Ramos (cell line): Measurements from ENCODE around the gene MAGI2.

Experiments used
- in situ Hi-C: fragments of 300-500 bp; cut with MboI; formaldehyde crosslinking; loops from one replicate; pipeline ENCODE4 v1.14.3; 2022; ENCODE audit warnings: low sequenced_read_pairs; ENCODE audit not compliant: unreplicated experiment

MAGI2 gene

DNA sequence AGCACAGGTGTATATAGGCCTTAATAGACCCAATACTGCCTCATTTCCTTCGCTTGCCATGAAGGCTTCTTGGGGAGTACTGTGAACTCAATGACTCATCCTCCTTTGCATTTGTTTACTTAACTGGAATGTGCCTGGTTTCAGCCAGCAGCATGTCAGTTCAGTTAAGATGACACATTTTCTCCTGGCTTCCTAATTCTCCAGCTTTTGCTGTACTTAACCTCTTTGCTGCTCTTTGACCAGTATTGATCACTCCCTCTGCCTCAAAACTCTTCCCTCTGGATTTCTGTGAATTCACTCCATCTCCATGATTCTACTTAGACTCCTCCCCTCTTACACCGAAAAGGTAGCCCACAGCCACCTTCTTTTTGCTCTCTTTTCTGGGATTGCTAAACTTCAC is 135.7 kb downstream of the MAGI2 start:
- in situ Hi-C loops: no loop called here

DNA sequence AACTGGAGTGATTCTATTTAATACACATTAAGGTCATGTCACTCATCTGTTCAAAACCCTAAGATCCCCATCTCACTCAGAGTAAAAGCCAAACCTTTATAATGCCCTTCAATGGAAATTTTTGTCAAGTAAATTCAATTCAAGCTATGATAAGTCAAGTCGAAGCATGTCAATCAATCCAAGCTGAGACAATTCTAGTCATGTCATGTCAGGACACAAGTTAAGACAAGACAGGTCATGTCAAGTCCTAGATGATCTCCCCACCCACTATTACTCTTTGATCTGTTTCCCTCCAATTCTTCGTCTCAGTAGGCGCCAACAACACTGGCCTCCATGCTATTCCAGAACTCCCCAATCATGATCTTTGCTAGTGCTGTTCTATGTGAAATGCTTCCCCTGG is 141.4 kb downstream of the MAGI2 start:
- in situ Hi-C loops: no loop called here

DNA sequence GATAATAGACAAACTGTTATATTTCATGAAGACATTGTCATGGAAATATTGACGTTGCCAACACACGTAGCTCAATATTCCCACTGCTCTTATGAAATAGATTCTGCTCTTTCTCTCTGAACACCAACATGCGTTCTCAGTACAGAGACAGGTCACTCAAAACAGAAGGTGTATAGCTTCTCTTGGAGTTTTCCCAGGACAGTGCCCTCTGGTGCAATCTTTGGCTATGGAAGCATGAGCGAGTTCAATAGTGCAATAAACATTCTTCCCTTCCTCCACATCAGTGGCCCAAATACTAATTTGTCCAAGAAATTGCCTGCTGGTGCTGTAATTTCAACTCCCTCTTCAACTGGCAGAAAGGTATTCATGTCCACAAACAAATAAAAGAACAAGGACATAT is 145.3 kb downstream of the MAGI2 start:
- in situ Hi-C loops: no loop called here

DNA sequence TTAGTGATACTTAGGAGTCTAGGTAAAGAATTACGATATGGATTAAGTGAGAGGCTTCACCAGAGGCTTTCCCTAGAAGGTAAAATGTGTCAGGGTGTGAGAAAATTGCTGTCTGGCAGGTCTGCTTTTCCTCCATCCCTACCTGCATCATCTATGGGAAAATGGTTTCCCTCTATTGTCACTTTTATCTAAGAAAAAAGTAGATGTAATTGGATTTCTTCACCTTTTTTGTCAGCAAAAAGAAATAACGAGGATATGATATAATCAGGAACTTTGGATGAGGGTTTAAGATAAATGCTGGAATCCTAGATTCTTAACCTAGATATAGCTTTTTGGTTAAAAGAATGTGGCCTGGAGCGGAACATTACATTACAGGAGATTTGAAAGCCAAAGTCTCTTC is 146.1 kb downstream of the MAGI2 start:
- in situ Hi-C loops: no loop called here

DNA sequence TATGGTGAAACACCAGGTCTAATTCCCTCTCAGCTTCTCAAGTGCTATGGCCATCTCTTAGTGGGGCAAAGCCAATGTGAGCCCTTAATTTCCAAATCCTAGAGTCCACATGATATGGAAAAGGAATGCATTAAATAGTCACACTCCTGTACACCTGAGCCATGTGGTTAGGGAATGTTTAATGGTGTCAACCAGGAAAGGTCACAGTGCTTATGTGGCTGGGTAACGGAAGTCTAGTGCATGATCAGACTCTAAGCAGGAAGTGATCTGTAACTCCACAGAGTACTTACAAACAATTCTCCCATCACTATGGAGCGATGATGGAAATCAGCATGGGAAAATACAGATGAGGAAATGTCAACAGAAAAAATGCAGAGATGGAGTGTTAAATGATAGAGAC is 148.8 kb downstream of the MAGI2 start:
- in situ Hi-C loops: no loop called here

DNA sequence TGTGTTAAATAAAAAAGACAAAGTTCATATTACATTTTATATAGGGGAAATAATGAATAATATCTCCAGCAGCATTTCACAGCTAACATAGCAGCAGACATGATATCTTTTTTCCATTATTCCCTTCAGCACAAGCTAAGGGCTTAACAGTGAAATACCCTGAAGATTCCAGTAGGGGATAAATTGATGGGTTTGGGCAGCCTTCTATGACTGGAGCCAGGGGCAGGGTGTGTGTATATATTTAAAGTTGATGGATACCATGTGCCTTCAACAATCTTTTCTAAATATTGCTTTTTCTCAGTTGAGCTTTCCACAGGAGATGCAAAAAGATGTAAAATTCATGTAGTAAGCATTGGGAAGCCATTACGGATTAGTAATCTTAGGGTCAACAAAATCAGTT is 151.2 kb downstream of the MAGI2 start:
- in situ Hi-C loops: no loop called here

DNA sequence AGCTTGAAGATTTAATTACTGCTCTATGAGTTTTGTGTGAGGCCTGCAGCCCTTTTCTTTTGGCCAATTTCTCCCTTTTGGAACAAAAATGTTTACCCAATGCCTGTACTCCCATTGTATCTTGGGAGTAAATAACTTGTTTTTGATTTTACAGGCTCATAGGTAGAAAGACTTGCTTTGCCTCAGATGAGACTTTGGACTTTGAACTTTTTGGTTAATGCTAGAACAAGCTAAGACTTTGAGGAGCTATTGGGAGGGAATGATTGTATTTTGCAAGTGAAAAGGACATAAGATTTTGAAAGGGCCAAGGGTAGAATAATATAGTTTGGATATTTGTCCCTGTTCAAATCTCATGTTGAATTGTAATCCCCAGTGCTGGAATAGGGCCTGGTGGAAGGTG is 152.0 kb downstream of the MAGI2 start:
- in situ Hi-C loops: no loop called here

DNA sequence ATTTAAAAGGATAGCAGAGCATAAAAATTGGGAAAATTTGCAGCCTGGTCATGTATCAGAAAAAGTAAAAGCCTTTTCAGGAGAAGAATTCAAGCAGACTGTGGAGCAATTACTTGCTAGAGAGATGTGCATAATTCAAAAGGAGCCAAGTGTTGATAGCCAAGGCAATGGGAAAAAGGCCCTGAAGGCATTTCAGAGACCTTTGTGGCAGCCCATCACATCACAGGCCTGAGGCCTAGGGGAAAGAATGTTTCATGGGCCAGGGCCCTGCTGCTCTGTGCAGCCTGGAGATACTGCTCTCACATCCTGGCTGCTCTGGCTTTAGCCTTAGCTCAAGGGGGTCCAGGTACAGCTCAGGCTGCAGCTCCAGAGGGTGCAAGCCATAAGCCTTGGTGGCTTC is 152.9 kb downstream of the MAGI2 start:
- in situ Hi-C loops: no loop called here

DNA sequence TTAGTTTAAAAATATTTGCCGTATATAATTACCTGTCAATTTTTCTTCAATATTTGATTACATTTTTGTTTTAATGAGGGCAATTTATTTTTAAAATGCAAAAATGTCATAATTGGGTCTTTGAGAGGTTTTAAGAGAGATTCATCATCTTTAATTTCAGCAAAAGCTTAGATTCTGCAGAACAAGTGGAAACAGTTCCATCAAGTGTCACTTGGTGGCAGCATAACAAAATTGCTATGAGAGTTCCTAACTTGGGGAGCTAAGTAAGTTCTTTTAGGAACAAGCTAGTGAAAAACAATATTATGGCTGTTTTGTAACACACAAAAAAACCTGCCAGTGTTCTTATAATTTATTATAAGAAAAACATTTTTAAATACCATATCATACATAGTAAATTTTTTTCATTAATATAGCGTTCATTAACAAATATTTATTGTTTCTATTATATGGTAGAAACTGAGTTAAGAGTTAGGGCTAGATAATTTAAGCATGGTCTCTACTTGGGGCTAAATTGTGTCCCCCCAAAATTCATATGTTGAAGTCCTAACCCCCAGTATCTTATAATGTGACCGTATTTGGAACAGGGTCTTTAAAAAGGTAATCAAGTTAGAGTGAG is 155.2 kb downstream of the MAGI2 start:
- in situ Hi-C loops: no loop called here

DNA sequence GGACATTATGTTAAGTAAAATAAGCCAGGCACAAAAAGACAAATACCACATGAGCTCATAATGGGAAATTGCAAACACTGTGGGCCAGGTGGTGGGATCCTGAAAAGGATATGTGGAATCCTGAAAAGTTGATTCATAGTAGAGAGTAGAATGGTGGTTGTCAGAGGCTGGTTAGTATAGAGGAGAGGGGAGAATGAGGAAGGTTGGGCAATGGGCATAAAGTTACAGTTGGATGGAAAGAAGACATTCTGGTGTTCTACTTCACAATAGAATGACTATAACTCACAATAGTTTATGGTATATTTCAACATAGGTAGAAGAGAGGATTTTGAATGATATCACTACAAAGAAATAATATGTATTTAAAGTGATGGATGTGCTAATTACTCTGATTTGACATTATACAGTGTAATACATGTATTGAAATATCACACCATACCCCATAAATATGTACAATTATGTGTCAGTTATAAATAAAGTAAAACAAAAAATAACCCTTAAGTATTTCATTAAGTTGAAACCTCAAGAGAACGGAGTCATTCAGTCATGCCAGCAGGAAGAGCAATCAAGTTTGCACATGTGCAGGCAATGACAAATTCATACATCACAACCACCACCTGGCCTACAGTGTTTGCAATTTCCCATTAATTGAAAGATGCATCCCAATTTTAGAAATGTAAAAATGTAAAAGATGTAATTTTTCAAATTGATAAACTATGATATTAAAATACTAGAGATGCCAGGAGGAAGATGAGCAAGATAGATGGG is 156.7 kb downstream of the MAGI2 start:
- in situ Hi-C loops: no loop called here

DNA sequence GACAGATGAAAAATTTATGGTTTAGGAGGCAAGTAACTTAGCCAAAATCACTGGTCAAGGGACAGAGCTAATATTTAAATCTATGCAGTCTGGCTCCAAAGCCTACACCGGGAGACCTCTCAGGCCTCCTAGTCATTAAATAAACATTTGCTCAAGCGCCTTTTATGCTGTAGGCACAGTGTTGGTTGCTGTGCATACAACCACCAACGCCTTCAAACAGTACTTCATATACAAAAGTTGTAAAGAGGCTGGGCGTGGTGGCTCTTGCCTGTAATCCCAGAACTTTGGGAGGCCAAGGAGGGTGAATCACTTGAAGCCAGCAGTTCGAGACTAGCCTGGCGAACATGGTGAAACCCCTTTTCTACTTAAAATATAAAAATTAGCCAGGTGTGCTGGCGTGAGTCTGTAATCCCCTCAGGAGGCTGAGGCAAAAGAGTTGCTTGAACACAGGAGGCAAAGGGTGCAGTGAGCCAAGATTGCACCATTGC is 159.8 kb downstream of the MAGI2 start:
- in situ Hi-C loops: no loop called here

DNA sequence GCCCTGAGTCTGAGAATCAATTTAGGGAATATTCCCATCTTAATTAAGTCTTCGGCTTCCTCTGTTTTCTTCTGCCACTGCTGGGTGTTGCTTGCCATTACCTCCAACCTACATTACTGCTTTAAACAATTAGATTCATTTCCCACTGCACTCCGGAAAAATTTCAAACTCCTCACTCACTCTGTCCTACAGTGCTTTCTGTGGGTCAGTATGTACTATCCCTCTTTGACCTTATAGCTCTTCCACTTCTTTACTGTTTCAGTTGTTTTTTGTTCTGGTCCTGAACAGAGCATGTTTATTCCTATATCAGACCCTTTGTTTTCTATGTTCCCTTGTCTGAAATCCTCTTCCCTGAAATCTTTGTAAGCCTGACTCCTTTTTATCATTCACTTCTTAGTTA is 160.6 kb downstream of the MAGI2 start:
- in situ Hi-C loops: no loop called here

DNA sequence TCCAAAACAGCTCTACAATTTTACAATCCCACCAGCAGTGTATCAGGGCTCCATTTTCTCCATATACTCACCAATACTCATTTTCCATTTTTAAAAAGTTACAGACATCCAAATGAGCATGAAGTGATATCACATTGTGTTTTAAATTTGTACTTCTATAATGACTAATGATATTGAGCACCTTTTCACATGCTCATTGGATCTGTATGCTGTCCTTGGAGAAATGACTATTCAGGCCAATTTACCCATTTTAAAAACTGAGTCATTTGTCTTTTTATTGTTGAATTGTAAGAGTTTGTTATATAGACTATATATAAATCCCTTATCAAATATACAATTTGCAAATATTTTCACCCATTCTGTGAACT is 162.0 kb downstream of the MAGI2 start:
- in situ Hi-C loops: no loop called here

DNA sequence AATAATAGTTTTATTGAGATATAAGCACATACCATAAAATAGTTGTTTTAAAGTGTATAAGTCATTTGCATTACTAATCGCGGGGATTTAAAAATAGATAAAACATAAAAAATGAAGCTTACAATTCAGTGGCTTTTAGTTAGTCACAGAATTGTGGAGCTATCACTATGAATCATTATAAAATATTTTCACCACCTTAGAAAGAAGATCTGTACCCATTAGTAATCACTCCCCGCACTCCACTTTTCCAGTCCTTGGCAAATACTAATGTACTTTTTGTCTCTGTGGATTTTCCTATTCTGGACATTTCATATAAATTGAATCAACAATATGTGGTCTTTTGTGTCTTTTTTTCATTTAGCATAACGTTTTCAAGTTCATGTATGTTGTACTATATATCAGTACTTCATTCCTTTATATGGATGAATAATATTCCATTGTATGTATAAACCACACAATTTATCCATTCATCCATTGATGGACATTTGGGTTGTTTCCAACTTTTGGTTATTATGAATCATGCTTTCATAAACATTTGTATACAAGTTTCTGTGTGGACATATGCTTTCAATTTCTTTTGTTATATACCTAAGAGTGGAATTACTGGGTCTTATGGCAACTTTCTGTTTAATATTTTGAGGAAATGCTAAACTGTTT is 162.5 kb downstream of the MAGI2 start:
- in situ Hi-C loops: no loop called here

DNA sequence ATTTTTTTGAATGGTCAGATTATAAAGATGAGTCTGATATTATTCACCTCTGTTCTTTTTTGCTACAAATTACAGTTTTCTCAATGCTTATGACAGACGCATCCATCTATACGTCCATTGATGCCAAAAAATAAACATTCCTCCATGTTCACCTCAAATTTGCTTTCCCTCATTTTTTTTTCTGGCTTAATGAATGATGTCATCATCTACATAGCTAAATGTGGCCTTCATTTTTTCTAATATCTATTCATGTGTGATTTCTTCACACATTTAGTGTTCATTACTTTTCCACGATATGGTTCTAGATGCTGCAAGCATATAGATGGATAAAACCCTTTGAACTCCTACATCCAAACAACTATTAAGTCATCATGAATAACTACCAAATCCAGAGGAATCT is 163.1 kb downstream of the MAGI2 start:
- in situ Hi-C loops: no loop called here

DNA sequence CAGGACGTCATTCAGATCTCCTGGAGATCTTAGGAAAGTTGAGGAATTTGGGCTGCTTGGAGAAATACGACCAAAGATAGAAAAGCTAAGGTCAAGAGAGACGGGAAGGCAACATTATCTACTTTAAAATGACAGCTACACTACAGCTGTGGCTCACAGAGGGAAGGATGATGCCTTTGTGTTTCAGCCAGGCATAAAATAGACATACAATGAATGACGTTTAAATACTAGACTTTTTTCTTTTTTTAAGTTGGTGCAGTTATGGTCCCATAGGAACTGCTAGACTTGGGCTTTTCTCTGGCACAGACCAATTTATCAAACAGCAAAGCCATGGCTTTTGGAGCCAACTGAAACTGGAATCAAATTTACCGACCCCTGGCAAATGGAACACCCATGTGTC is 164.8 kb downstream of the MAGI2 start:
- in situ Hi-C loops: no loop called here

DNA sequence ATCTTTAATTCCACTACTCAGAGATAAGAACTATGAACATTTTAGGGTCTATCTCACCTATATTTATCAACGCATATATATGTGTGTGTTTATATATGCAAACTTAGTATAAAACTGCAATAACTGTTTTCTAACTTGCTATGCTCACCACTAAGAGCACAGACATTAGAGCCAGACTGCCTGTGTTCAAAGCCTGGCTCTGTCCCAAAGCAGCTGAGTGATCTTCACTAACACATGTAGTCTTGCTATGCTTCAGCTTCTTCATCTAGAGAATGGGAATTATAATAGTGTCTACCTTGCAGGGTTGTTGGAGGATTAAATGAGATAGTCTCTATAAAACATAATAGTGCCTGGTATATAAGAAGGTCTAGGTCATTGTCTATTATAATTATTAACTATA is 165.5 kb downstream of the MAGI2 start:
- in situ Hi-C loops: no loop called here

DNA sequence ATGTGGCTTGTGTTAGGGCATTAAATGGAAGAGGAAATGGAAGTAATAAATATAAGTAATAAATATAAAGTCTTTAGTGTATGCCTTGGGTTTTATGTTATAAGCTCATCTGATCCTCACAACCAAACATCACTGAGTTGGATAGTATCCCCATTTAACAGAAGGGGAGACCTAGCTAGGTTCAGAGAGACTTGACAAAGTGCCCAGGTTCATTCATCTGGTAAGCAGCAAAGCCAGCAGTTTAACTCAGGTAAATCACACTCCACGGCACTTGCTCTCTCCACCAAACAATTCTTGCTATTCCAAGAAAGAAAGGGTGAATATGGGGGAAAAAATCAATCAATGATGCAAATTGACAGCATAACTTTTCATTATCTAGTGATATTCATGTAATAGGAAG is 167.3 kb downstream of the MAGI2 start:
- in situ Hi-C loops: no loop called here

DNA sequence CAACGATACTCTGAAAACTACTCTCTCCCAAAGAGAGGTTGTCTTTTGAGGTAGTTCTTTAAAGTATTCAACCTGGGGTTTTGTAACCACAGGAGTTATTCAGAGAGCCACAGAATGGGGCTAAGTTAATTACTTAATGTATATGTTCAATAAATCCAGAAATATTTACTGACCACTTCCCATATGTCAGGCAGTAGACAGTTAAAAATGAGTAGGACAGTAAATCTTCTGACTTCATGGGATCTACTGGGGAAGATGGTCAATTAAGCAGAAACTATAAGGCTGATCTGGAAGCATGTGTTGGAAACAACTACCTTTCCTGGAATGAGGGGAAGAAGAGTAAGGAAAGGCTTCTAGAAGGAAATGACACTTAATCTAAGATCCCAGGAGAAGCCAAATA is 167.7 kb downstream of the MAGI2 start:
- in situ Hi-C loops: no loop called here

DNA sequence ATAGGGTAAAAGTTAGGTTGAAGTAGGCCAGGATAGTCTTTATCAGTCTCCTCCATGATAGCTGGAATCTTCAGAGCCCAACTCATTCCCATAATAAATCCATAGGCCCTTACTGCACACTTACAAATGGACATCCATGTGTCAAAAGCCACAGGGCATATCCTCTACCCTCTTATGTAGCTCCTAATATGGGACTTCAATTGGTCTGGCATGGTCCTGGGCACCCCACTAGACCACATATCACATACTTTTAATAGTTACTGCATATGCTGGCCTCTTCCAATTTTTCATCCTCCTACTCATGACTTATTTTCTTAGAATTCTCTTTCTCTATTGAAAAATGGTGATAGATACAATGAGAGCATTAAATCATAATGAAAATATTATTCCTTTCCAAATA is 169.3 kb downstream of the MAGI2 start:
- in situ Hi-C loops: no loop called here

DNA sequence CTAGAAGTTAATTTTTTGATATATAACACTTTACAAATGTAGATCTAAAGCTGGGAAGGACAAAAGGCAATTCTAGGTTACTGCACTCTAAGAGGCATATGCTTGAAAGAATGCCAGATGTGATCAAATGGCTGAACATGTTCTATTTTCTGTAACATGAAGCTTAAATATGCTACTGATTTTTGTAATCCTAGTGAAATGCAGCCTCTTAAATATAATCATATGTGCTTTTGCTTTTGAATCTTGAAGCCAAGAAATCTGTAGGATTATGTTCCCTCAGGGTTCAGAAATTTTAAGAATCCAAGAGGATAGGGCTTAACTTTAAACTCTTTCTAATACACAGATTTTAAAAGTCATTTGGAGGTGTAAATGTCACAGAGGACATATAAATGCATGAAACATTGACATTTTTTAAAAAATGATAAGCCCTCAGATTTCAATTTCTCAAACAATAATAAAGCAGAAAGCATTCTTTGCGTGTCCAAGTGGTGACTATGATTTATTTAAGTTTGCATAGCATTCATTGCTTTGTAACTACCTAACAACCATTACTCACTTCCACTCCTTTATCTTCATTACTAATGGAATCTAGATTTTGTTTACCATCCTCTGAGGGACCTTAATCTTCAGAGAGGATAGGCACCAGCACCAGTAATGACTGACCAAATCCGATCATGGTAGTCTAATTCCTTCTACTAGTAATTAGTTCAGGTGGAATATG is 170.4 kb downstream of the MAGI2 start:
- in situ Hi-C loops: no loop called here
